ENCODE measurements around the gene ZBED3.

ZBED3 gene

GRCh38 chr5:77104813-77105212 is 17.7 kb upstream of the ZBED3 start:
- no peak overlapping the region for H3K27ac ChIP-seq
- H3K9me3 ChIP-seq (ENCODE audit: control insufficient read depth, low read length) = no peaks in the 10 kb centered on the region
- H3K36me3 ChIP-seq (ENCODE audit: control insufficient read depth, insufficient read depth, low read length) = no peaks in the 10 kb centered on the region
- H3K9ac ChIP-seq = no peak overlapping the region
- no peak overlapping the region for H2AFZ ChIP-seq
- H3K27me3 ChIP-seq (ENCODE audit: control insufficient read depth, insufficient read depth, low read length) = no peaks in the 10 kb centered on the region
- H3K79me2 ChIP-seq = no peaks in the 10 kb centered on the region
- TF ChIP-seq, protein P1, sequence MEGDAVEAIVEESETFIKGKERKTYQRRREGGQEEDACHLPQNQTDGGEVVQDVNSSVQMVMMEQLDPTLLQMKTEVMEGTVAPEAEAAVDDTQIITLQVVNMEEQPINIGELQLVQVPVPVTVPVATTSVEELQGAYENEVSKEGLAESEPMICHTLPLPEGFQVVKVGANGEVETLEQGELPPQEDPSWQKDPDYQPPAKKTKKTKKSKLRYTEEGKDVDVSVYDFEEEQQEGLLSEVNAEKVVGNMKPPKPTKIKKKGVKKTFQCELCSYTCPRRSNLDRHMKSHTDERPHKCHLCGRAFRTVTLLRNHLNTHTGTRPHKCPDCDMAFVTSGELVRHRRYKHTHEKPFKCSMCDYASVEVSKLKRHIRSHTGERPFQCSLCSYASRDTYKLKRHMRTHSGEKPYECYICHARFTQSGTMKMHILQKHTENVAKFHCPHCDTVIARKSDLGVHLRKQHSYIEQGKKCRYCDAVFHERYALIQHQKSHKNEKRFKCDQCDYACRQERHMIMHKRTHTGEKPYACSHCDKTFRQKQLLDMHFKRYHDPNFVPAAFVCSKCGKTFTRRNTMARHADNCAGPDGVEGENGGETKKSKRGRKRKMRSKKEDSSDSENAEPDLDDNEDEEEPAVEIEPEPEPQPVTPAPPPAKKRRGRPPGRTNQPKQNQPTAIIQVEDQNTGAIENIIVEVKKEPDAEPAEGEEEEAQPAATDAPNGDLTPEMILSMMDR (IDR thresholded peaks at IDR 0.05) = no peak
- H3K4me2 ChIP-seq (ENCODE audit: low read length) = no peak overlapping the region
- H3K4me1 ChIP-seq = no peaks in the 10 kb centered on the region
- H3K4me3 ChIP-seq (ENCODE audit: low read depth, low read length) = no peak overlapping the region

GRCh38 chr5:77103457-77103856 is 16.4 kb upstream of the ZBED3 start:
- Histone ChIP-seq H3K27ac (no peak overlapping the region), H2AFZ (no peak overlapping the region), H3K4me3 (ENCODE audit: low read depth, low read length) (no peak overlapping the region), H3K4me2 (ENCODE audit: low read length) (no peak overlapping the region), H3K9ac (no peak overlapping the region), H3K36me3 (ENCODE audit: control insufficient read depth, insufficient read depth, low read length) (no peaks in the 10 kb centered on the region), H3K9me3 (ENCODE audit: control insufficient read depth, low read length) (no peaks in the 10 kb centered on the region), H3K27me3 (ENCODE audit: control insufficient read depth, insufficient read depth, low read length) (no peaks in the 10 kb centered on the region), H3K4me1 (no peaks in the 10 kb centered on the region), H3K79me2 (no peaks in the 10 kb centered on the region)
- TF ChIP-seq, protein P1 (IDR thresholded peaks at IDR 0.05) = no peak

- TF ChIP-seq, protein P1 (IDR thresholded peaks at IDR 0.05) = no peak
- Histone ChIP-seq H3K79me2 (no peaks in the 10 kb centered on the region), H3K27me3 (ENCODE audit: control insufficient read depth, insufficient read depth, low read length) (no peaks in the 10 kb centered on the region), H3K27ac (no peak overlapping the region), H3K9ac (no peak overlapping the region), H3K9me3 (ENCODE audit: control insufficient read depth, low read length) (no peaks in the 10 kb centered on the region), H3K4me1 (no peaks in the 10 kb centered on the region), H3K4me3 (ENCODE audit: low read depth, low read length) (no peak overlapping the region), H3K4me2 (ENCODE audit: low read length) (no peak overlapping the region), H2AFZ (no peak overlapping the region), H3K36me3 (ENCODE audit: control insufficient read depth, insufficient read depth, low read length) (no peaks in the 10 kb centered on the region)
Observed at GRCh38 chr5:77102549-77102948, 15.5 kb upstream of the ZBED3 start.

DNA sequence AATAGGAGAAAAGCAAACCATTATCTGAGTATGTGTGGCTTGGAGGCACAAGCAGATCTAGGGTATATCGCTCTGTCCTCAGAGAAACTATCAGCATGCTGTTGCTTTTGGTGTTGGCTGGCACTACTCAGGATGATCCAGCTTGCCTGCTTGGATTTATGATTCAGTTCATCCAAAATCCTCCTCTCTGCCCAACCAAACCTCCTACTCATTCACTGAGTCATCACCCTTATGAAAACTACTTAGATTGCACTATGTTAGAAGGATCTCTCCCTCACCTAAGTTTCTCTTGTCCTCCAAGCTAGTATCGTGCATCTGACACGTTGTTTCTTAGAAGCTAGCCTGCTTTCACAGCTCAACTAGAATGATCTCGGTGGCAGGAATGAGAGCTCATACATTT is 14.2 kb upstream of the ZBED3 start:
- TF ChIP-seq, protein P1 (IDR thresholded peaks at IDR 0.05) = no peak
- Histone ChIP-seq H3K36me3 (ENCODE audit: control insufficient read depth, insufficient read depth, low read length) (no peaks in the 10 kb centered on the region), H3K9ac (no peak overlapping the region), H3K27ac (no peak overlapping the region), H2AFZ (no peak overlapping the region), H3K27me3 (ENCODE audit: control insufficient read depth, insufficient read depth, low read length) (no peaks in the 10 kb centered on the region), H3K4me3 (ENCODE audit: low read depth, low read length) (no peak overlapping the region), H3K4me2 (ENCODE audit: low read length) (no peak overlapping the region), H3K79me2 (no peaks in the 10 kb centered on the region), H3K9me3 (ENCODE audit: control insufficient read depth, low read length) (no peaks in the 10 kb centered on the region), H3K4me1 (no peaks in the 10 kb centered on the region)

GRCh38 chr5:77095189-77095588 is 8.1 kb upstream of the ZBED3 start:
- H3K79me2 ChIP-seq = no peaks in the 10 kb centered on the region
- H3K4me1 ChIP-seq = no peaks in the 10 kb centered on the region
- no peak overlapping the region for H2AFZ ChIP-seq
- H3K4me3 ChIP-seq (ENCODE audit: low read depth, low read length) = no peak overlapping the region
- TF ChIP-seq, protein P1 (IDR thresholded peaks at IDR 0.05) = no peak
- H3K9ac ChIP-seq = no peak overlapping the region
- no peaks in the 10 kb centered on the region for H3K27me3 ChIP-seq (ENCODE audit: control insufficient read depth, insufficient read depth, low read length)
- H3K27ac ChIP-seq = no peak overlapping the region
- no peak overlapping the region for H3K4me2 ChIP-seq (ENCODE audit: low read length)
- no peaks in the 10 kb centered on the region for H3K9me3 ChIP-seq (ENCODE audit: control insufficient read depth, low read length)
- no peaks in the 10 kb centered on the region for H3K36me3 ChIP-seq (ENCODE audit: control insufficient read depth, insufficient read depth, low read length)
